Natural killer cell (primary cell): ENCODE results near the gene CHST8. TPM values are rescaled to one million over a fixed set of nuclear protein-coding genes. Genes with fewer than 3 reads are reported as not detected.

Experiments used
- ATAC-seq, 3 donors: fragments of 150-1000 bp in 2 of 3; fragments of 200-7000 bp in 1 of 3; cut with Tn5 transposase; 1 replicate in 1 of 3; 2 replicates in 2 of 3; pipeline ENCODE4 v1.10.0; 2021; ENCODE audit warnings: mild to moderate bottlenecking in 2 of 3, moderate library complexity in 2 of 3
- DNase-seq, 2 donors: peaks; one replicate each; pipeline versions ENCODE4 v3.0.0 to v3.0.0-alpha.2; 2013 to 2021; ENCODE audit warnings: mixed read lengths in 1 of 2
- H3K27ac ChIP-seq: one replicate; pipeline ENCODE4 v1.5.1; 2013; ENCODE audit warnings: mild to moderate bottlenecking, low read length
- H3K27me3 ChIP-seq: one replicate; pipeline ENCODE4 v1.6.1; 2013; ENCODE audit warnings: low read length; ENCODE audit not compliant: control insufficient read depth, insufficient read depth
- H3K36me3 ChIP-seq: one replicate; pipeline ENCODE4 v1.6.1; 2013; ENCODE audit warnings: low read length; ENCODE audit not compliant: control insufficient read depth, insufficient read depth
- H3K4me1 ChIP-seq: one replicate; pipeline ENCODE4 v1.6.1; 2013; ENCODE audit warnings: low read length; ENCODE audit not compliant: control insufficient read depth, insufficient read depth
- H3K4me3 ChIP-seq: one replicate; pipeline ENCODE4 v1.5.1; 2013; ENCODE audit warnings: low read length
- H3K9me3 ChIP-seq: one replicate; pipeline ENCODE4 v1.6.1; 2013; ENCODE audit warnings: low read length; ENCODE audit not compliant: control insufficient read depth, insufficient read depth
- H3K27ac Mint-ChIP-seq, 2 donors: one replicate each; pipeline ENCODE4 v1.8.0; 2022; ENCODE audit warnings: mild to moderate bottlenecking in 2 of 2, mixed read lengths in 2 of 2, moderate library complexity in 1 of 2
- H3K27me3 Mint-ChIP-seq, 2 donors: one replicate each; pipeline ENCODE4 v1.8.0; 2022; ENCODE audit warnings: low read depth in 2 of 2, mixed read lengths in 2 of 2
- H3K36me3 Mint-ChIP-seq: one replicate; pipeline ENCODE4 v1.8.0; 2022; ENCODE audit warnings: mixed read lengths
- H3K4me1 Mint-ChIP-seq, 2 donors: one replicate each; pipeline ENCODE4 v1.8.0; 2022; ENCODE audit warnings: mixed read lengths in 2 of 2
- H3K4me3 Mint-ChIP-seq: one replicate; pipeline ENCODE4 v1.8.0; 2022; ENCODE audit warnings: mild to moderate bottlenecking, moderate library complexity, mixed read lengths
- H3K9me3 Mint-ChIP-seq, 2 donors: one replicate each; pipeline ENCODE4 v1.8.0; 2022; ENCODE audit warnings: mixed read lengths in 2 of 2
- WGBS: methylation state at CpG from one replicate; pipeline ENCODE4 v1.1.7; 2013; ENCODE audit warnings: missing lambda C conversion rate; ENCODE audit not compliant: insufficient coverage; 5-methylcytosine and 5-hydroxymethylcytosine counted together
- intact Hi-C: fragments of 100-400 bp; cut with micrococcal nuclease; formaldehyde crosslinking; loops from one replicate; pipeline ENCODE4 v1.14.2; 2022
- total RNA-seq, 4 donors: library from RNA; stranded (reverse); fragments of 120-200 nt in 1 of 4; gene quantifications; one replicate each; pipeline versions ENCODE4 v1.2.3 to v1.2.4, GENCODE V29; 2013 to 2022
- TF ChIP-seq, protein P1 (sequence below): fragments of 200-600 bp; IDR thresholded peaks from one replicate; pipeline ENCODE4 v1.8.0; 2022; ENCODE audit warnings: antibody characterized with exemption

CHST8 gene
- total RNA-seq, 3 donors from 2014 or later (not counting 1 experiment from before 2014, with no cell fraction given) = not detected

DNA sequence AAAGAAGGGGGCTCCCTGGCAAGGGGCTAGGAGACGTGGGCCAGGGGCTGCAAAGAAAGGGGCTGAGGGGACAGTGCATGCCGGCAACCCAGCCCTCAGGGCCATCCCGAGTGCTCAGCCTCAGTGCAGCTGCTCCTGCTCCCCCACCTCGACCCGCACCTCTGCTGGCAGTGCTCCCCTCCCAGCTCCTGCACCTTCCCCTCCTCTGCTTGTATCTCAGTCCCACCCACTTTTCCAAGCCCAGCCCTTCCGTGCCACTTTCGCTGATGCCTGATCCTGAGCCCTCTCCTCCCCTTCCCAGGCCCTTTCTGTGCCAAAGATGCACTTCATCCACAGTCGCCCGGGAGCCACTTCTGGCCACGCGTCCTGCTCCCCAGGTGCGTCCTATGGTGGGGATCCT is 105.0 kb downstream of the CHST8 start:
- no peak overlapping the region for H3K4me3 Mint-ChIP-seq
- H3K4me1 Mint-ChIP-seq = no peaks in the 10 kb centered on the region
- no peaks in the 10 kb centered on the region for H3K36me3 Mint-ChIP-seq
- Histone ChIP-seq H3K4me1 (no peaks in the 10 kb centered on the region), H3K4me3 (no peak overlapping the region), H3K36me3 (no peaks in the 10 kb centered on the region), H3K27ac (no peak overlapping the region), H3K27me3 (no peaks in the 10 kb centered on the region), H3K9me3 (no peaks in the 10 kb centered on the region)
- ATAC-seq (no peak), DNase-seq (no peak)
- intact Hi-C loops = no loop called here
- no peak overlapping the region for H3K27ac Mint-ChIP-seq
- WGBS = 61% methylated on average over 12 of the region's 12 CpGs
- TF ChIP-seq, protein P1, sequence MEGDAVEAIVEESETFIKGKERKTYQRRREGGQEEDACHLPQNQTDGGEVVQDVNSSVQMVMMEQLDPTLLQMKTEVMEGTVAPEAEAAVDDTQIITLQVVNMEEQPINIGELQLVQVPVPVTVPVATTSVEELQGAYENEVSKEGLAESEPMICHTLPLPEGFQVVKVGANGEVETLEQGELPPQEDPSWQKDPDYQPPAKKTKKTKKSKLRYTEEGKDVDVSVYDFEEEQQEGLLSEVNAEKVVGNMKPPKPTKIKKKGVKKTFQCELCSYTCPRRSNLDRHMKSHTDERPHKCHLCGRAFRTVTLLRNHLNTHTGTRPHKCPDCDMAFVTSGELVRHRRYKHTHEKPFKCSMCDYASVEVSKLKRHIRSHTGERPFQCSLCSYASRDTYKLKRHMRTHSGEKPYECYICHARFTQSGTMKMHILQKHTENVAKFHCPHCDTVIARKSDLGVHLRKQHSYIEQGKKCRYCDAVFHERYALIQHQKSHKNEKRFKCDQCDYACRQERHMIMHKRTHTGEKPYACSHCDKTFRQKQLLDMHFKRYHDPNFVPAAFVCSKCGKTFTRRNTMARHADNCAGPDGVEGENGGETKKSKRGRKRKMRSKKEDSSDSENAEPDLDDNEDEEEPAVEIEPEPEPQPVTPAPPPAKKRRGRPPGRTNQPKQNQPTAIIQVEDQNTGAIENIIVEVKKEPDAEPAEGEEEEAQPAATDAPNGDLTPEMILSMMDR = no peak
- H3K27me3 Mint-ChIP-seq = peaks cover 0 to 7% of the 10 kb centered on the region in 2 donors
- no peaks in the 10 kb centered on the region for H3K9me3 Mint-ChIP-seq

DNA sequence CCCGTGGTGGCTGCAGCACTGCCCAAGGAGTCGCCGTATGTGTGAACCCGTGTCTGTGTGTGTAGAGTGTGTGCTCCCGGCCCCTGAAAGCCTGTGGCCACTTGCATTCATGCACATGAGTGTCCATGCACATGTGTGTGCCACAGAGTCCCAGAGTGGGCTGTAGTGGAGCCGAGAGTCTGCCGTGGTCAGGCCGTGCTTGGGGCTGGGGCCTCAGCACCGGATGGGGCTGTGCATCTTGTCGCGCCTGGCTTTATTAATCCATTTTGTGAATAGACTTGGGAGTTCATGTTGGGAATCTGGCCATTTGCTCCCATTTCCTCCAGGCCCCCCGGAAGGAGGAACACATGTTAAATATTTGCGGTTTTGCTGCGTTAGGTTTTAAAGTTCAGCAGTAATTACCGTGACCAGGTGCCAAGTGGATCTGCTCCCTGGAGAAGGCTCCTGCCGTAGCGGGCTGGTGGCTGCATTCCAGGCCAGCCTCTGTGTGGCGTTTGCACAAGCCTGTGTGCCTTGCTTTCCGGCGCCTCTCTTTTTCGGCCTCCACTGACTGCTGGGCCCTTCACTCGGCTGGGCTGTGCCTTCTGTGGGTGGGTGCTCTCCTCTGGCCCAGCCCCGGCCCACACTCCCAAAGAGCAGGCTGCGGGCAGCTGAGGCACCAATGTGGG is 105.7 kb downstream of the CHST8 start:
- TF ChIP-seq, protein P1 = no peak
- Mint-ChIP-seq H3K27me3 (peaks cover 0 to 7% of the 10 kb centered on the region in 2 donors), H3K4me1 (no peaks in the 10 kb centered on the region), H3K36me3 (no peaks in the 10 kb centered on the region), H3K27ac (no peak overlapping the region), H3K9me3 (no peaks in the 10 kb centered on the region), H3K4me3 (no peak overlapping the region)
- ATAC-seq (no peak), DNase-seq (no peak)
- Histone ChIP-seq H3K27me3 (no peaks in the 10 kb centered on the region), H3K4me3 (no peak overlapping the region), H3K36me3 (no peaks in the 10 kb centered on the region), H3K27ac (no peak overlapping the region), H3K4me1 (no peaks in the 10 kb centered on the region), H3K9me3 (no peaks in the 10 kb centered on the region)
- WGBS = 83% methylated on average over 24 of the region's 24 CpGs
- intact Hi-C loops = no loop called here

DNA sequence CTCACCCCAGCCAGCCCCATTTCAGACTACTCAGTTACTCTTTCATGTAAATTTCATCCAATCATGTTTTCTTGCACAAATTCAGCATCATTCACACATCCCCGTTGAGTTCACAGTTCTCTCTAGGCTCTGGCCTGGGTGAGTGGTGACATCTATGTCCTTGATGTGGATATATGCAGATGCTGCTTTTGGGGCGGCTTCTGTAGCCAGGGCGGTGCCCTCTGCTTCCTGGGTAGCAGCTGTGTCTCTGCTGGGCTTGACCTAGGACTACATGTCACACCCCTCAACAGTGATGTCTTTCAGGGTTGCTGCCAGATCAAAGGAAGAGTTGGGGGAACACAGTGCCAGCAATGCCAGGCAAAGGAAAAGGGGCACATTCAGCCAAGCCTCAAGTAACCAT is 106.4 kb downstream of the CHST8 start:
- 67% methylated on average over 3 of the region's 3 CpGs for WGBS
- H3K27me3 Mint-ChIP-seq = peaks cover 0 to 7% of the 10 kb centered on the region in 2 donors
- DNase-seq (no peak), ATAC-seq (no peak)
- TF ChIP-seq, protein P1 = no peak
- H3K4me3 Mint-ChIP-seq = no peak overlapping the region
- Histone ChIP-seq H3K4me3 (no peak overlapping the region), H3K27me3 (no peaks in the 10 kb centered on the region), H3K9me3 (no peaks in the 10 kb centered on the region), H3K36me3 (no peaks in the 10 kb centered on the region), H3K4me1 (no peaks in the 10 kb centered on the region), H3K27ac (no peak overlapping the region)
- H3K27ac Mint-ChIP-seq = no peak overlapping the region
- H3K4me1 Mint-ChIP-seq = no peaks in the 10 kb centered on the region
- no peaks in the 10 kb centered on the region for H3K36me3 Mint-ChIP-seq
- intact Hi-C loops = no loop called here
- no peaks in the 10 kb centered on the region for H3K9me3 Mint-ChIP-seq
